HG03378 (cell line): ENCODE measurements around the gene NTN5.
A peak's percentile ranks its signal among the peaks of the same experiment; 100 is the strongest.
"Not testable (repeated sequence)": the region's sequence is repeated elsewhere in the genome, so short reads cannot be mapped to it uniquely, and the experiment has no call there.

Experiments used
- ATAC-seq: cut with Tn5 transposase; IDR thresholded peaks from one replicate; pipeline ENCODE4 v1.9.1; 2021; ENCODE audit warnings: mild to moderate bottlenecking, moderate library complexity; ENCODE audit not compliant: unreplicated experiment

NTN5 gene, protein sequence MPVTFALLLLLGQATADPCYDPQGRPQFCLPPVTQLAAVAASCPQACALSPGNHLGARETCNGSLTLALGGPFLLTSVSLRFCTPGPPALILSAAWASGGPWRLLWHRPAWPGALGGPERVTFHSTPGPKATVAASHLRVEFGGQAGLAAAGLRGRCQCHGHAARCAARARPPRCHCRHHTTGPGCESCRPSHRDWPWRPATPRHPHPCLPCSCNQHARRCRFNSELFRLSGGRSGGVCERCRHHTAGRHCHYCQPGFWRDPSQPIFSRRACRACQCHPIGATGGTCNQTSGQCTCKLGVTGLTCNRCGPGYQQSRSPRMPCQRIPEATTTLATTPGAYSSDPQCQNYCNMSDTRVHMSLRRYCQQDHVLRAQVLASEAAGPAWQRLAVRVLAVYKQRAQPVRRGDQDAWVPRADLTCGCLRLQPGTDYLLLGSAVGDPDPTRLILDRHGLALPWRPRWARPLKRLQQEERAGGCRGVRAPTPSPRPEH

GRCh38 chr19:48672994-48673393 lies at the start of gene NTN5:
Gene NTN5, minus strand, starts transcription at chr19:48673017. Its CDS starts 2,031 bp downstream, at chr19:48670986.
- no peak for ATAC-seq

GRCh38 chr19:48722196-48722708 lies 49.4 kb upstream of the NTN5 start:
- no peak for ATAC-seq

- peak; percentile 79 for ATAC-seq
These were observed 47.9 kb upstream of the NTN5 start for GRCh38 chr19:48720613-48721296.

GRCh38 chr19:48720251-48720612 lies 47.4 kb upstream of the NTN5 start:
- ATAC-seq = no peak

DNA sequence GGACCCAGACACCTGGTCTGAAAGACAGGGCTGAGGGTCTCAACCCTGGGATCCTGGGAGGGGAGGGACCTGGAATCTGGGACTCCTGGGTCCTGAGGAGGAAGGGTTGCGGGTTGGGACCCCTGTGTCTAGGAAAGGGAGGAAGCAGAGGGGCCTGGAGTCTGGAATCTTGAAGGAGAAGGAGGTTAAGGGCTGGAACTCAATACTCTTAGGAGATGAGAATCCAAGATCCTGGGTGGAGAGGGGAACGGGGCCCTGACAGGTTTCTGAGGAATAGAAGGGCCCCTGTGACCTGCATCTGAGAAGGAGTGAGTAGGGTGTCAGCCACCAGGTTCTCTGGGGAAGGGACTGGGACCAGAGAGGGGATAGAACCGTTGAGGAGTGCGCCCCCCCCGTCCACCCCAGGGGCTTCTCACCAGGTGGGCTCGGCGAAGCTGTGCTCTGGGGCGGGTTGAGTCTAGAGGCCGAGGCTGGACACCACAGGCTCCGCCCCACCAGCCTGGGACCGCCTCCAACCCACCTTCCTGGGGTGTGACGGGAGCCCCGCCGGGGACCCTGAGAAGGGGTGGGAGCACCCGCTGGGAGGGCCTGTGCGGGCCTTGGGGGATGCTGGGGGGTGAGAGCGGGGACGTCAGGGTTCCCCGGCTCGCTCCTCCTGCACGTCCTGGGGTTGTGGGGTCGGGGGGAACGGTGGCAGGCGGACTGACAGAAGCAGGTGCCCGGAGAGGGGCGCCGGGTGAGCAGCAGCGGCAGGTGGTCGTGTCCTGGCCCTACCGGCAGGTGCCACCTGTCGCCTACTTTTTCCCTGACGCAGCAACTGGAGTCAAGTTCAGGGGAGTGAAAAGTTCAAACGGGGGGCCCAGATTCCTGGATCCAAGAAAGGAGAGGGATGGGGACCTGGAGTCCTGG lies 46.7 kb upstream of the NTN5 start, which contains the start of gene MAMSTR:
Gene MAMSTR (minus strand): TSS at position 463 of the 909 bp plus-strand sequence. CDS start 694 bp downstream, outside the sequence.
- ATAC-seq = no peak

GRCh38 chr19:48718711-48719231 lies 46.0 kb upstream of the NTN5 start:
- no peak for ATAC-seq

DNA sequence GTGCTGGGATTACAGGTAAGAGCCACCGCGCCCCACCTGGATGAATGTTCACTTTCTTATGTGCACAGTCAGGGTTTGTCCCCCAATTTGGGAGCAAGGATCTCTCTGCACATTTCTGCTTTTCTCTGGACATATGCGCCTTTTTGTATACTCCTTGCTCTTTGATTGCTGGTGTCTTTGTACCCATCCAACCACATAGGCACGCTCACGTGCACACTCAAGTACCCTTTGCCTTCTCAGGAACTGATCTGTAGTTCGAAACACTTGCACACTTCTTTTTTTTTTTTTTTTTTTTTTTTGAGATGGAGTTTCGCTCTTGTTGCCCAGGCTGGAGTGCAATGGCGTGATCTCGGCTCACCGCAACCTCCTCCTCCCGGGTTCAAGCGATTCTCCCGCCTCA lies 45.3 kb upstream of the NTN5 start:
- not testable (repeated sequence) for ATAC-seq

DNA sequence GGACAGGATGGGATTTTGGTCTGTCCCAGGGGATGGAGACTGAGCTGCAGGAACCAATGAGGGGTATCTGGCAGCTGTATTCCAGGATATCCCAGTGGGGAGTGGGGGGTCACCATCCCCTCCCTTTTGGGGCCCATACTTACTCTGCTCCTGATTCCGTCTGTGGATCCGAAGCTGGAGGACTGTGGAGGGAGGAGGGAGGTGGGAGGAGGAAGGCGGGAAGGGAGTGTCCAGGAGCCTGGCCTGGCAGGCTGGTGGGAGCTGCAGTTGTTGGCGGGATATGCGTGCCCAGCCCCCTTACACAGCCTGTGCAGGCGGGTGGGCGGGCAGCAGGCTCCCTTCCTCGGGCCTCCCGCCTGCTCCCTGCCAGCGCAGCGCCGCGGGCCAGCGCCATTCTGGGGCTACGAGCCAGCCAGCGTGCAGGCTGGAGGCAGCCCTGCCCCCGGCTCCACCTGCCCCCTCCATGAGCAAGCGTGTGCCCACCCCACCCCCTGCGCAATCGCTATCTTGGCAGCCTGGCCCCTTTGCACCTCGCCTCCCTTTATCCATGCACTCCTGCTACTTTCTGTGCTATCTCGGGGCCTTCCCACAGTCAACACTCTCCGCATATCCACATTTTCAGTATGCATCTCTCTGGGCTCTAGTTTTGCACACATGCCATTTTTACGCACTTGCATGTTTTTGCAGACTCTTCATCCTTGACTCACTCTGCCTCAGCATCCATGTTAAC lies 43.9 kb upstream of the NTN5 start:
- ATAC-seq = no peak

DNA sequence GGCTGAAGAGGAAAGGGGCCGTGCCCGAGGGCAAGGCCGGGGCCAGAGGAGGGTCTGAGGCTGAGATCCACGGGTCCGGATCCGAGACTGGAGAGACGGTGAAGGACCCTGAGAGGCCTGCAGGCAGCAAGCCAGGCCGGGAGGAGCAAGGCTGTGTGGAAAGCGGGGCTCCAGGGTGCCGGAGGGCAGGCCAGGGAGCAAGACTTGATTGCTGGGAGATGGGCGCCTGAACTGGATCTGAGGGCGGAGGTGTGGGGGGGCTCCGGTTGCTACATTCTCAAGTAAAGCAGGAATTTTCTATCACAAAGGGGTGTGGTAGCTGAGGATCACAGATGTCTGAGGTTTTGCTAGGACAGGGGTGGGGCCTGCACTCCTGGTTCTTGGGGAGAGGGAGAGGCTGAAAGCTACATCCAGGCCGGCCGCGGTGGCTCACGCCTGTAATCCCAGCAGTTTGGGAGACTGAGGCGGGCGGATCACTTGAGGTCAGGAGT lies 42.9 kb upstream of the NTN5 start:
- ATAC-seq = no peak

- no peak for ATAC-seq
These were observed 42.2 kb upstream of the NTN5 start for GRCh38 chr19:48714759-48715675.

GRCh38 chr19:48713864-48714755 lies 41.3 kb upstream of the NTN5 start:
- ATAC-seq = peak; percentile 77

- no peak for ATAC-seq
These were observed 40.4 kb upstream of the NTN5 start for GRCh38 chr19:48713041-48713863.

DNA sequence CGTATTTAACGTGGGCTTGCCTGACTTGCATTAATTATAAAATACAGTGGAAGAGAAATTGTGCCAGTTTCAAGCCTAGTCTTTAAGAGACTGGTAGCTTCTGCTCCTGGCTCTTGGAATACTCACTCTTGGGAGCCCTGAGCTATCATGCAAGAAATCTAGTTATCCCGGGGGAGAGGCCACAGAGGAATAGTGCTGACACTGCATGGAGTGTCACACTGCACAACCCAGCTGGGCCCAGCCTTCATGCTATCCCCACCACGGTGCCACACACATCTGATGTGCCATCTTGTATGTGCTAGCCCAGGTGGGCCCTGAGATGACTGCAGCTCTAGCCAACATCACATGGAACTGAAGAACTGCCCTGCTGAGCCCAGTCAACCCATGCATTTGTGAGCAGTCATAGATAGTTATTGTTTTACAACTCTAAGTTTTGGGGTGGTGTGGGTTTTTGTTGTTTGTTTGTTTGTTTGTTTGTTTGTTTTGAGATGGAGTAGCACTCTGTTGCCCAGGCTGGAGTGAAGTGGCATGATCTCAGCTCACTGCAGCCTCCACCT lies 38.4 kb upstream of the NTN5 start:
- ATAC-seq = no peak

- ATAC-seq = no peak
These were observed 35.7 kb upstream of the NTN5 start for GRCh38 chr19:48708471-48708870.

GRCh38 chr19:48705431-48705830 lies 32.6 kb upstream of the NTN5 start:
- ATAC-seq = no peak

DNA sequence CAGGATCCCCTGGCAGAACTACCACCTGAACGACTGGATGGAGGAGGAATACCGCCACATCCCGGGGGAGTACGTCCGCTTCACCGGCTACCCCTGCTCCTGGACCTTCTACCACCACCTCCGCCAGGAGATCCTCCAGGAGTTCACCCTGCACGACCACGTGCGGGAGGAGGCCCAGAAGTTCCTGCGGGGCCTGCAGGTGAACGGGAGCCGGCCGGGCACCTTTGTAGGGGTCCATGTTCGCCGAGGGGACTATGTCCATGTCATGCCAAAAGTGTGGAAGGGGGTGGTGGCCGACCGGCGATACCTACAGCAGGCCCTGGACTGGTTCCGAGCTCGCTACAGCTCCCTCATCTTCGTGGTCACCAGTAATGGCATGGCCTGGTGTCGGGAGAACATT lies 30.5 kb upstream of the NTN5 start:
- no peak for ATAC-seq
